Body of pancreas (tissue), 4 donors: ENCODE data around the gene DYDC2. TPM values are rescaled to one million over a fixed set of nuclear protein-coding genes. Genes with fewer than 3 reads are reported as not detected.

Experiments
- ATAC-seq: fragments of 150-250 bp; one replicate; pipeline ENCODE4 v1.9.1; 2016
- DNase-seq, 4 donors: peaks; one replicate each; pipeline ENCODE4 v3.0.0-alpha.2; 2019
- H3K27ac ChIP-seq, 4 donors: fragments of 200-600 bp; sonication (generic); 1 replicate in 3 of 4; 2 replicates in 1 of 4; pipeline versions ENCODE4 v1.5.1 to v1.6.1; 2016 to 2019; ENCODE audit warnings: mild to moderate bottlenecking in 1 of 4, mixed read lengths in 1 of 4, moderate library complexity in 1 of 4
- H3K27me3 ChIP-seq, 2 donors: fragments of 200-600 bp; sonication (generic); one replicate each; pipeline ENCODE4 v1.6.0; 2016; ENCODE audit warnings: mild to moderate bottlenecking in 1 of 2
- H3K36me3 ChIP-seq, 2 donors: fragments of 200-600 bp; sonication (generic); replicated peaks in 1 of 2; 2 replicates each; pipeline ENCODE4 v1.5.1; 2016; ENCODE audit warnings: low read depth in 2 of 2; ENCODE audit not compliant: insufficient read depth in 1 of 2
- H3K4me1 ChIP-seq: fragments of 200-600 bp; sonication (generic); one replicate; pipeline ENCODE4 v1.6.0; 2016
- H3K4me3 ChIP-seq, 2 donors: fragments of 200-600 bp; sonication (generic); 1 replicate in 1 of 2; 2 replicates in 1 of 2; pipeline ENCODE4 v1.5.1; 2016 to 2019
- H3K9me3 ChIP-seq, 3 donors: fragments of 200-600 bp; sonication (generic); 1 replicate in 2 of 3; 2 replicates in 1 of 3; pipeline ENCODE4 v1.5.1; 2016
- CTCF ChIP-seq, 7 experiments: fragments of 450-650 bp in 4 of 7; fragments of 200-600 bp in 3 of 7; sonication (generic) in 3 of 7; IDR thresholded peaks; one replicate each; pipeline ENCODE4 v1.5.1; 2016 to 2019; ENCODE audit warnings: antibody characterized with exemption in 7 of 7
- POLR2A ChIP-seq, 3 donors: fragments of 450-650 bp; IDR thresholded peaks; one replicate each; pipeline ENCODE4 v1.6.1; 2016; ENCODE audit warnings: antibody characterized with exemption in 3 of 3, mild to moderate bottlenecking in 2 of 3
- WGBS, 2 donors: methylation state at CpG; one replicate each; pipeline ENCODE4 v1.1.5; 2017; 5-methylcytosine and 5-hydroxymethylcytosine counted together
- intact Hi-C: fragments of 100-400 bp; cut with DNase I; formaldehyde crosslinking; loops from one replicate; pipeline ENCODE4 v1.15.1; 2023
- total RNA-seq, 2 donors: library from RNA; depleted of rRNA; stranded (reverse); fragments of >200 nt; gene quantifications; one replicate each; pipeline ENCODE4 v1.1.0, GENCODE V29; 2016

Gene DYDC2
- total RNA-seq, 2 donors from 2014 or later = not detected

- TF ChIP-seq CTCF (IDR thresholded peaks at IDR 0.05) (no peak), POLR2A (IDR thresholded peaks at IDR 0.05) (no peak)
- peak overlapping the region in 3 of 4 donors; percentile 53 to 73 (median 67) for H3K27ac ChIP-seq
- intact Hi-C loops = no loop called here
- 63 to 65% methylated on average over 3 of the region's 3 CpGs for WGBS, 2 donors
- no peak for ATAC-seq
- H3K4me3 ChIP-seq = no peak overlapping the region
- H3K36me3 ChIP-seq = no peaks in the 10 kb centered on the region
- H3K9me3 ChIP-seq = no peaks in the 10 kb centered on the region
- H3K27me3 ChIP-seq = no peaks in the 10 kb centered on the region
- DNase-seq = no peak
- H3K4me1 ChIP-seq = peaks cover 67% of the 10 kb centered on the region
Measured at GRCh38 chr10:80323311-80323710, 33.3 kb upstream of the DYDC2 start.

DNA sequence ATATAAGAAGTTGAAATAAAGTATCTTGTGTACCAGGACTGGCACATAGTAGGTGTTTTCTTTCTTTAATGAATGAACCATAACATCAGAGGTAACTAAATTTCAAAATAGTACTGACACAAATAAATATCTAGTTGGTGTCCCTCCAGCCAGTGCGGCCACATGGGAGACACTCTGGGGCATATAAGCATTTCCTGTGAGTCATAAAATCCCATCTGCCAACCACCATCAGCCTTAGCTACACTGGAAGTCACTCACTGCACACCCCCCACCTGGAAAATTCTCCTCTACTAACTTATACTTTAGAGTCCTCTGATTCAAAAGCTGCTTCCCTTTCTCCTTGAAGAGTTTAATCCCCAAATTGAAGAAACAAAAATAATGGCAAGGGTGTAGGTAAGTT, 32.5 kb upstream of the DYDC2 start:
- no peak for ATAC-seq
- intact Hi-C loops = no loop called here
- Histone ChIP-seq H3K9me3 (no peaks in the 10 kb centered on the region), H3K27ac (peak overlapping the region in 2 of 4 donors; percentile 21 to 67), H3K4me3 (no peak overlapping the region), H3K36me3 (no peaks in the 10 kb centered on the region), H3K27me3 (no peaks in the 10 kb centered on the region), H3K4me1 (peaks cover 61% of the 10 kb centered on the region)
- TF ChIP-seq POLR2A (IDR thresholded peaks at IDR 0.05) = no peak
- TF ChIP-seq CTCF (IDR thresholded peaks at IDR 0.05) = no peak
- 30 to 48% methylated on average over 1 of the region's 1 CpG for WGBS, 2 donors
- no peak for DNase-seq

GRCh38 chr10:80324891-80325364, 31.7 kb upstream of the DYDC2 start:
- no peaks in the 10 kb centered on the region for H3K27me3 ChIP-seq
- H3K4me3 ChIP-seq = no peak overlapping the region
- H3K4me1 ChIP-seq = peaks cover 53% of the 10 kb centered on the region
- peak in 3 of 4 donors; percentile 24 to 59 (median 37) for DNase-seq
- no peaks in the 10 kb centered on the region for H3K9me3 ChIP-seq
- no peak for TF ChIP-seq POLR2A (IDR thresholded peaks at IDR 0.05)
- no peak for TF ChIP-seq CTCF (IDR thresholded peaks at IDR 0.05)
- peak; percentile 33 for ATAC-seq
- H3K36me3 ChIP-seq = no peaks in the 10 kb centered on the region
- H3K27ac ChIP-seq = peak overlapping the region in 3 of 4 donors; percentile 9 to 67 (median 21)
- 24 to 29% methylated on average over 4 to 6 of the region's 6 CpGs for WGBS, 2 donors
- intact Hi-C loops = no loop called here

DNA sequence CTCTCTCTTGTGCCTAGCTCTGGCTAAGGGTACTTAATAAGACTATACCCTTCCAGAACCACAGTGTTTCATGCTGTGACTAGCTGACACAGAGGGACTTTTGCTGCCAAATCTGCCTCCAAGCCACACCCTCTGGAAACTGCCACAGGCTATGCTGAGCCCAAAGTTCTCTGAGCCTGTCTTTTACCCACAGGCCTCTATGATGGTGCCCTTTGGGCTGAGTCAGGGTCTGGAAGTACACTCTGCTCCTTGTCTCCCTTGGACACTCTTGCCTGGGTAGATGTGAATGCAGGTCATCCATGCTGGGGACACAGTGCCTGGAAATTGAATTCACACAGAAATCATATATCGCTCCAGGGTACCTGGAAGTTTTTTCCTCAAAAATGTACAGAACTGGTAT, 22.6 kb upstream of the DYDC2 start:
- intact Hi-C loops = no loop called here

More for the DNA sequence above, 22.6 kb upstream of the DYDC2 start:
- no peak for TF ChIP-seq CTCF (IDR thresholded peaks at IDR 0.05)
- TF ChIP-seq POLR2A (IDR thresholded peaks at IDR 0.05) = no peak
- ATAC-seq = no peak
- H3K4me3 ChIP-seq = no peak overlapping the region
- WGBS, 2 donors = 100% methylated on average over 1 of the region's 1 CpG
- no peaks in the 10 kb centered on the region for H3K36me3 ChIP-seq
- DNase-seq = no peak
- H3K27me3 ChIP-seq = no peaks in the 10 kb centered on the region
- H3K9me3 ChIP-seq = no peaks in the 10 kb centered on the region
- no peak overlapping the region for H3K27ac ChIP-seq
- H3K4me1 ChIP-seq = no peaks in the 10 kb centered on the region
